Measurements from ENCODE around the gene MRPS34. TPM values are rescaled to one million over a fixed set of nuclear protein-coding genes. Genes with fewer than 3 reads are reported as not detected.

MRPS34 gene
- total RNA-seq, 1 donor from 2014 or later: 105 TPM

DNA sequence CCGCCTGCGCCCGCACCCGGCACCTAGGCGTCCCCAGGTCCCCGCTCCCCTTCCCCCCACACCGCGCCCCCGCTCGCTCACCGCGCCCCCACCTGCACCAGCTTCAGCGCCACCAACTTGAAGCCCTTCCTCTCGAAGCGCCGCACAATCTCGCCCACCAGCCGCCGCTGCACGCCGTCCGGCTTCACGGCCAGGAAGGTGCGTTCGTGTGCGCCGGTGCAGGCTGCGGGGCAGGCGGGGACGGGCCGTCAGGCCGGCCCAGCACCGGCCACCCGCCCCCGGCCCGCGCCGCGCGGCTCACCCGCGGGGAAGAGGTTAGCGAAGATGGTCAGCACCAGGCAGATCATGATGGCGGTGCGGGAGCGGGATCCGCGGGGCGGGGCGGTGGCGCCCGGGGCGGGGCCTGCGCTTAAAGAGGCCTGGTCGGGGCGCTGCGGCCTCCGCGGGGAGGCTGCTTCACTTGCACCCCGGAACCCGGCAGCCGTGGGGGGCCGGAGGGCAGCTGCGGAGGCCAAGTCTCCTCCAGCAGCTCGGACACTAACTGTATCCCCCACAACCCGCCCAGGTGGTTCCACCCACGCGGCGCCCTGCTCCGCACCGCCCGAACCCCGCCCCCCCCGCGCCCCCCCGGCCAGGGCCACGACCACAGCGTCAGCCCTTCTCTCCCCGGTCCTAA, 1.6 kb downstream of the MRPS34 start, which contains the start of gene NME3:
NME3 (minus strand) TSS at position 356 of the 676 bp plus-strand sequence; CDS start at position 347, 9 bp downstream.
- no peak for DNase-seq (ENCODE audit: extremely low read depth, low read depth, low spot score)

- no peak for DNase-seq (ENCODE audit: extremely low read depth, low read depth, low spot score)
Measured at GRCh38 chr16:1770328-1771187, 2.4 kb downstream of the MRPS34 start.

DNA sequence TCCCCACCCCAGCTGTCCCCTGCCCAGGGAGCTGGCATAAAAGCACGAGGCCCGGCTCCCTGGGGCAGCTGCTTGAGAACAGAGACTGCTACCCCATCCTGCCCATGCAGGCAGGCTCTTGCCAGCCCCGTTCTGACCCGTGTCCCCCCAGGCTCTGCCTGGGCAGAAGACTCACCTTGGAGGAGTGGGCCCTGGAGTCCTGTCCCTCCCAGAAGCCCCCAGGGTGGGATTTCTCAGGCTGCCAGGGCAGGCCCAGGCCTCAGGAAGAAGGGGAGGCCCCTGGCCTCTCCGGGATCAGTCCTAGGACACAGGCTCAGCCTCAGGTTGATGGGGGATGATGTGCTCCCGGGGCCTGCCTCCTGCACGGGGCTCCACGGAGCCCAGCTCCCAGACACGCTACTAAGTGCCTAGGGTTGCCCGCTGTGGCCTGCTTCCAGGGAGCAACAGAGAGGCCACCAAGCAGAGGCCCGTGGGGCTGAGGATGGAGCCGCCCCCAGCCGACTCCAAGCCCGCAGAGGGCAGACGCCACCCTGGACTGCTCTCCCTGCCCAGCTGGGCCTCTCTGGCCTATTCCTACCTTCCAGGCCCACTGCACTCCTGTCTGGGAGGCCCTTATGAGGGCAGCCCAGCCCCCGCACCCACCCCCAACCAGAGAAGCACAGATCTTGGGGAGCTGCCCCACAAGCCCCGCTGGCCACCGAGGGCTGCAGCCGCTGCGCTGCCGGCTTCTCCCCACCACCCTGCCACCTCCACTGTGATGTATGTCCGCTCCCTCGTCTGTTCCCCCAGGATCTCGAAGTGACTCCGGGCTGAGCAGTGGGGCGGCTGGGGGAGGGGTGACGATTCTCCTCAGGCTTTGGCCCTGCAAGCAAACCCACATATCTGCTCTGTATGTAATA, 3.3 kb downstream of the MRPS34 start:
- DNase-seq (ENCODE audit: extremely low read depth, low read depth, low spot score): no peak

- DNase-seq (ENCODE audit: extremely low read depth, low read depth, low spot score): no peak
Measured at GRCh38 chr16:1768767-1769401, 4.0 kb downstream of the MRPS34 start.

DNA sequence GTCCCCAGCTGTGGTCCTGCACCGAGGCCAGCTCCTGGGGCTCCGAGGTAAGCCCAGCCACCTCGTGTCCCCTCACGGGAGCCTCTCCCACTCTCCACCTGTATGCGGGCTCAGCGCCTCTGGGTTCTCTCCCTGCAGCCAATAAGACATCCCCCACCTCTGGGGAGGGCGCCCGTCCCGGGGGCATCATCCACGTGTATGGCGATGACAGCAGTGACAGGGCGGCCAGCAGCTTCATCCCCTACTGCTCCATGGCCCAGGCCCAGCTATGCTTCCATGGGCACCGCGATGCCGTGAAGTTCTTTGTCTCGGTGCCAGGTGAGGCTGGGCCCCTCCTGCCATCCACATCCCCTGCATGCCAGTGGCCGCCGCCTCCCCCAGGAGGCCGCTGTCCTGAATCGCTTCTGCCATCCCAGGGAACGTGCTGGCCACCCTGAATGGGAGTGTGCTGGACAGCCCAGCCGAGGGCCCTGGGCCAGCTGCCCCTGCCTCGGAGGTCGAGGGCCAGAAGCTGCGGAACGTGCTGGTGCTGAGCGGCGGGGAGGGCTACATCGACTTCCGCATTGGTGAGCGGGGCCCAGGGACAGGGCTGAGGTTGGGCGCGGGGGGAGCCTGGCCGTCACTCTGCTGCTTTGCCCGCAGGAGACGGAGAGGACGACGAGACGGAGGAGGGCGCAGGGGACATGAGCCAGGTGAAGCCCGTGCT, 4.7 kb downstream of the MRPS34 start:
- DNase-seq (ENCODE audit: extremely low read depth, low read depth, low spot score): no peak

DNA sequence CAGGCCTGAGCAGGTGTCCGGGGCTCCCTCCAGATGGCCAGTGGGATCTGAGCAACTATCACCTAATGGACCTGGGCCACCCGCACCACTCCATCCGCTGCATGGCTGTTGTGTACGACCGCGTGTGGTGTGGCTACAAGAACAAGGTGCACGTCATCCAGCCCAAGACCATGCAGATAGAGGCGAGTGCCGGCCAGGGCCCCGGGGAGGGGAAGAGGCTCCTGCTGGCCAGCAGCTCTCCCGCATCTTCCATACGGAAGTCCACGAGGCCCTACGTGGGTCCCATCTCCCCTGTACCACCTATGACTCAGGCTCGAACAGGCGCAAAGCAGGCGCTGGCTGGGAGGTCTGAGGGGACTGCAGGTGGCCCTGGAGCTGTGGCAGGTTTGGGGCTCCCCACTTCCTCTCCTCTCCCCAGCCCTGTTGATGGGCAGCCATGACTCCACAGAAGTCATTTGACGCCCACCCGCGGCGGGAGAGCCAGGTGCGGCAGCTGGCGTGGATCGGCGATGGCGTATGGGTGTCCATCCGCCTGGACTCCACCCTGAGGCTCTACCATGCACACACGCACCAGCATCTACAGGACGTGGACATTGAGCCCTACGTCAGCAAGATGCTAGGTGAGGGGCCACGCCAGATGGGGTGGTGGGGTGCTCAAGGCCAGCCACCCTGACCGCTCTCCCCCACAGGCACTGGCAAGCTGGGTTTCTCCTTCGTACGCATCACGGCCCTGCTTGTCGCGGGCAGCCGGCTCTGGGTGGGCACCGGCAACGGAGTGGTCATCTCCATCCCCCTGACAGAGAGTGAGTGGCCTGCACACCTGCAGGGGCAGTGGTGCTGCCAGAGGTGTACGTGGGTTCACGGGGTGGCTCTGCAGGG, 5.6 kb downstream of the MRPS34 start:
- DNase-seq (ENCODE audit: extremely low read depth, low read depth, low spot score): no peak

GRCh38 chr16:1766701-1767100, 6.2 kb downstream of the MRPS34 start:
- DNase-seq (ENCODE audit: extremely low read depth, low read depth, low spot score): no peak

GRCh38 chr16:1766231-1766630, 6.7 kb downstream of the MRPS34 start:
- no peak for DNase-seq (ENCODE audit: extremely low read depth, low read depth, low spot score)

DNA sequence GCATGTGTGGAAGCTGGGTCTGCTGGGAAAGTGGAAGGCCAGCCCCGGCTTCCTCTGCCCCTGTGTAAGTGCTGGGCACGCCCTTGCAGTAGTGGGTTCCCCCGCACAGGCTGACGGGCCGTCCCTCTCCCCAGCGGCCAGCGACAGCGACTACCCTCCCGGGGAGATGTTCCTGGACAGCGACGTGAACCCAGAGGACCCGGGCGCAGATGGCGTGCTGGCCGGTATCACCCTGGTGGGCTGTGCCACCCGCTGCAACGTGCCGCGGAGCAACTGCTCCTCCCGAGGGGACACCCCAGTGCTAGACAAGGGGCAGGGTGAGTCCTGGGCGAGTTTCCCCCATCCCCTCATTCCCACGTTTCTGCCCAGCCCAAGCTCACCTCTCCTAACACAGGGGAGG, 7.1 kb downstream of the MRPS34 start:
- no peak for DNase-seq (ENCODE audit: extremely low read depth, low read depth, low spot score)

- no peak for DNase-seq (ENCODE audit: extremely low read depth, low read depth, low spot score)
Measured at GRCh38 chr16:1764971-1765370, 8.0 kb downstream of the MRPS34 start.

GRCh38 chr16:1763521-1764511, 9.1 kb downstream of the MRPS34 start:
- DNase-seq (ENCODE audit: extremely low read depth, low read depth, low spot score): no peak

GRCh38 chr16:1762879-1763520, 9.9 kb downstream of the MRPS34 start:
- no peak for DNase-seq (ENCODE audit: extremely low read depth, low read depth, low spot score)

- DNase-seq (ENCODE audit: extremely low read depth, low read depth, low spot score): no peak
Measured at GRCh38 chr16:1762196-1762878, 10.6 kb downstream of the MRPS34 start.

DNA sequence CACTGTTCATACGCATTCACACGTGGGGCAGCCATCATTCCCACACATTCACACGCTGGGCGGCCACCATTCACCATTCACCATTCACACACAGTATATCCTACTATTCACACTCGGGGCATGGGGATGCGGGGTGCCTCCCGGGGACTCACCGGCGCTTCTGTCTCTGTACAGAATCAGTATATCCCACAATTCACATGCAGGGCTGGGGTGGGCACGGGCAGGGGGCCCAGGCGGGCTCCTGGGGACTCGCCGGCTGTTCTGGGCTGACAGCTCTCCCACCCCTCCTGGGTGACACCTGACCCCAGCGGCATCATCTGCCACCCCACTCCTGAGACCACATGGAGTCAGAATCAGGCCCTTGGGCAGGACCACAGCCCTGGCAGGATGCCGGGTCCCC, 11.2 kb downstream of the MRPS34 start:
- DNase-seq (ENCODE audit: extremely low read depth, low read depth, low spot score): no peak

- DNase-seq (ENCODE audit: extremely low read depth, low read depth, low spot score): no peak
Measured at GRCh38 chr16:1760911-1761310, 12.0 kb downstream of the MRPS34 start.

GRCh38 chr16:1759511-1759910, 13.4 kb downstream of the MRPS34 start:
- no peak for DNase-seq (ENCODE audit: extremely low read depth, low read depth, low spot score)

DNA sequence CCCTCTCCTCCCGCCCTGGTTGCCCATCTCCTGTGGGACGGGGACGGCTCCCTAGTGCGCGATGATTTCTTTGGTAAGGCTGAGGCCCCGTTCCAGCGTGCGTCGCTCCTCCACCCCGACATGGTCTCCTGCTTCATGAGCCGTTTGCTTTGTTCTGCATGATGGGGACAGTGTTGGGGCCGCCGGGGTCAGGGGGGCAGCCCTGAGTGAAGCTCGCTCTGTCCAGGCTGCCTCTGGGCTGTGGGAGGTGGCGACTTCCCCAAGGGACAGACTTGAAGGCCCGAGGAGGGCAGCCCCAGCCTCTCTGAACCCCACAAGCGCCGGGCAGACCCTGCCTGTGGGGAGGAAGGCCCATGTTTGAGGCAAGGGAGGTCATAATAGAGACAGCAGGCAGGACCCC, 14.0 kb downstream of the MRPS34 start:
- DNase-seq (ENCODE audit: extremely low read depth, low read depth, low spot score): no peak

Data from glomerular endothelial cell (primary cell).